Stimulated activated effector memory CD8-positive, alpha-beta T cell treated with anti-CD3 and anti-CD28 coated beads, Interleukin-12 subunit alpha, Interleukin-12 subunit beta, amount 100 ng/mL, for 72 hours (primary cell): ENCODE measurements around the gene DENND1A.
A peak's percentile ranks its signal among the peaks of the same experiment; 100 is the strongest.

ENCODE experiments used
- ATAC-seq: fragments of 150-1000 bp; cut with Tn5 transposase; 2 replicates; pipeline ENCODE4 v1.10.0; 2021
- DNase-seq, 2 donors: peaks; one replicate each; pipeline ENCODE4 v3.0.0; 2021 to 2022; ENCODE audit warnings: low spot score in 2 of 2
- H3K27ac Mint-ChIP-seq: one replicate; pipeline ENCODE4 v1.8.0; 2022; ENCODE audit warnings: mild to moderate bottlenecking, mixed read lengths
- H3K36me3 Mint-ChIP-seq: one replicate; pipeline ENCODE4 v1.8.0; 2022; ENCODE audit warnings: mild to moderate bottlenecking, mixed read lengths
- H3K4me1 Mint-ChIP-seq: one replicate; pipeline ENCODE4 v1.8.0; 2022; ENCODE audit warnings: mixed read lengths
- H3K4me3 Mint-ChIP-seq: one replicate; pipeline ENCODE4 v1.8.0; 2022; ENCODE audit warnings: mild to moderate bottlenecking, mixed read lengths
- H3K9me3 Mint-ChIP-seq: one replicate; pipeline ENCODE4 v1.8.0; 2022; ENCODE audit warnings: mixed read lengths

The DENND1A gene

GRCh38 chr9:123710299-123710698 lies 219.6 kb downstream of the DENND1A start:
- no peak for DNase-seq
- Mint-ChIP-seq H3K27ac (no peak overlapping the region), H3K9me3 (peaks cover 6% of the 10 kb centered on the region), H3K36me3 (no peaks in the 10 kb centered on the region), H3K4me1 (no peaks in the 10 kb centered on the region), H3K4me3 (no peak overlapping the region)
- no peak for ATAC-seq

- Mint-ChIP-seq H3K27ac (no peak overlapping the region), H3K4me1 (no peaks in the 10 kb centered on the region), H3K9me3 (peaks cover 31% of the 10 kb centered on the region), H3K4me3 (no peak overlapping the region), H3K36me3 (peaks cover 5% of the 10 kb centered on the region)
- no peak for DNase-seq
- ATAC-seq: no peak
Measured at GRCh38 chr9:123702483-123702882, 227.4 kb downstream of the DENND1A start.

- Mint-ChIP-seq H3K4me1 (no peaks in the 10 kb centered on the region), H3K4me3 (no peak overlapping the region), H3K9me3 (peaks cover 10% of the 10 kb centered on the region), H3K27ac (no peak overlapping the region), H3K36me3 (peaks cover 5% of the 10 kb centered on the region)
- ATAC-seq (no peak), DNase-seq (no peak)
Measured at GRCh38 chr9:123697686-123698085, 232.2 kb downstream of the DENND1A start.

- DNase-seq (no peak), ATAC-seq (no peak)
- no peaks in the 10 kb centered on the region for H3K9me3 Mint-ChIP-seq
- no peaks in the 10 kb centered on the region for H3K4me1 Mint-ChIP-seq
- H3K27ac Mint-ChIP-seq: no peak overlapping the region
- no peaks in the 10 kb centered on the region for H3K36me3 Mint-ChIP-seq
- H3K4me3 Mint-ChIP-seq: no peak overlapping the region
Measured at GRCh38 chr9:123696476-123696875, 233.4 kb downstream of the DENND1A start.

GRCh38 chr9:123695386-123695785 lies 234.5 kb downstream of the DENND1A start:
- Mint-ChIP-seq H3K9me3 (no peaks in the 10 kb centered on the region), H3K4me3 (no peak overlapping the region), H3K36me3 (no peaks in the 10 kb centered on the region), H3K27ac (no peak overlapping the region), H3K4me1 (no peaks in the 10 kb centered on the region)
- ATAC-seq (no peak), DNase-seq (no peak)

GRCh38 chr9:123691765-123692303 lies 238.1 kb downstream of the DENND1A start:
- Mint-ChIP-seq H3K36me3 (no peaks in the 10 kb centered on the region), H3K27ac (no peak overlapping the region), H3K9me3 (no peaks in the 10 kb centered on the region), H3K4me1 (no peaks in the 10 kb centered on the region), H3K4me3 (no peak overlapping the region)
- ATAC-seq (no peak), DNase-seq (no peak)

GRCh38 chr9:123689701-123690428 lies 240.1 kb downstream of the DENND1A start:
- Mint-ChIP-seq H3K27ac (no peak overlapping the region), H3K36me3 (no peaks in the 10 kb centered on the region), H3K4me3 (no peak overlapping the region), H3K4me1 (peaks cover 4% of the 10 kb centered on the region), H3K9me3 (no peaks in the 10 kb centered on the region)
- ATAC-seq: no peak
- DNase-seq: no peak

GRCh38 chr9:123687246-123687751 lies 242.6 kb downstream of the DENND1A start:
- Mint-ChIP-seq H3K4me3 (no peak overlapping the region), H3K4me1 (peaks cover 21% of the 10 kb centered on the region), H3K36me3 (no peaks in the 10 kb centered on the region), H3K27ac (no peak overlapping the region), H3K9me3 (no peaks in the 10 kb centered on the region)
- no peak for DNase-seq
- no peak for ATAC-seq

- Mint-ChIP-seq H3K36me3 (no peaks in the 10 kb centered on the region), H3K4me3 (no peak overlapping the region), H3K9me3 (no peaks in the 10 kb centered on the region), H3K4me1 (peaks cover 21% of the 10 kb centered on the region), H3K27ac (no peak overlapping the region)
- no peak for DNase-seq
- ATAC-seq: no peak
Measured at GRCh38 chr9:123686829-123687192, 243.1 kb downstream of the DENND1A start.

- DNase-seq: no peak
- Mint-ChIP-seq H3K9me3 (no peaks in the 10 kb centered on the region), H3K36me3 (no peaks in the 10 kb centered on the region), H3K27ac (no peak overlapping the region), H3K4me1 (peaks cover 21% of the 10 kb centered on the region), H3K4me3 (no peak overlapping the region)
- no peak for ATAC-seq
Measured at GRCh38 chr9:123686131-123686828, 243.6 kb downstream of the DENND1A start.

GRCh38 chr9:123685489-123686083 lies 244.3 kb downstream of the DENND1A start:
- peaks cover 28% of the 10 kb centered on the region for H3K4me1 Mint-ChIP-seq
- H3K36me3 Mint-ChIP-seq: no peaks in the 10 kb centered on the region
- no peak overlapping the region for H3K27ac Mint-ChIP-seq
- no peak overlapping the region for H3K4me3 Mint-ChIP-seq
- no peak for DNase-seq
- no peak for ATAC-seq
- no peaks in the 10 kb centered on the region for H3K9me3 Mint-ChIP-seq

- no peak overlapping the region for H3K4me3 Mint-ChIP-seq
- H3K36me3 Mint-ChIP-seq: no peaks in the 10 kb centered on the region
- H3K27ac Mint-ChIP-seq: peak overlapping the region; percentile 18
- H3K9me3 Mint-ChIP-seq: no peaks in the 10 kb centered on the region
- H3K4me1 Mint-ChIP-seq: peaks cover 35% of the 10 kb centered on the region
- ATAC-seq: peak; percentile 48
- DNase-seq: no peak
Measured at GRCh38 chr9:123684393-123685149, 245.4 kb downstream of the DENND1A start.

GRCh38 chr9:123682746-123683145 lies 247.2 kb downstream of the DENND1A start:
- Mint-ChIP-seq H3K36me3 (no peaks in the 10 kb centered on the region), H3K9me3 (no peaks in the 10 kb centered on the region), H3K4me1 (peaks cover 36% of the 10 kb centered on the region), H3K4me3 (no peak overlapping the region), H3K27ac (no peak overlapping the region)
- DNase-seq (no peak), ATAC-seq (no peak)

GRCh38 chr9:123680352-123680751 lies 249.6 kb downstream of the DENND1A start:
- DNase-seq: no peak
- Mint-ChIP-seq H3K27ac (no peak overlapping the region), H3K4me3 (no peak overlapping the region), H3K4me1 (peaks cover 36% of the 10 kb centered on the region), H3K9me3 (no peaks in the 10 kb centered on the region), H3K36me3 (no peaks in the 10 kb centered on the region)
- ATAC-seq: no peak
